OCI-LY1 (cell line): ENCODE results near the gene TNIP1.

Experiments used
- H2AFZ ChIP-seq: fragments of 200-600 bp; sonication (generic), shearing (Covaris generic); 2 replicates; pipeline ENCODE4 v1.6.0; 2014; ENCODE audit warnings: antibody characterized with exemption, mild to moderate bottlenecking, low read length
- H3F3A ChIP-seq: fragments of 200-600 bp; sonication (generic), shearing (Covaris generic); 2 replicates; pipeline ENCODE4 v1.6.0; 2014; ENCODE audit warnings: mild to moderate bottlenecking, antibody characterized with exemption, low read length, moderate library complexity; ENCODE audit not compliant: insufficient read depth
- H3K27ac ChIP-seq: fragments of 200-600 bp; sonication (generic); 2 replicates; pipeline ENCODE4 v1.5.1; 2014; ENCODE audit warnings: low read length, mixed run types, mild to moderate bottlenecking, low read depth; ENCODE audit not compliant: poor library complexity, severe bottlenecking
- H3K27me3 ChIP-seq: fragments of 200-600 bp; sonication (generic); 2 replicates; pipeline ENCODE4 v1.6.0; 2014; ENCODE audit warnings: antibody characterized with exemption, mild to moderate bottlenecking, low read length, moderate library complexity; ENCODE audit not compliant: insufficient read depth
- H3K36me3 ChIP-seq: fragments of 200-600 bp; sonication (generic); 2 replicates; pipeline ENCODE4 v1.6.1; 2014; ENCODE audit warnings: mild to moderate bottlenecking, antibody characterized with exemption, low read length, moderate library complexity, mixed read lengths; ENCODE audit not compliant: insufficient read depth
- H3K4me1 ChIP-seq: fragments of 200-600 bp; sonication (generic); 2 replicates; pipeline ENCODE4 v1.5.1; 2014; ENCODE audit warnings: mild to moderate bottlenecking, low read length, moderate library complexity; ENCODE audit not compliant: insufficient read depth, severe bottlenecking
- H3K4me2 ChIP-seq: fragments of 200-600 bp; sonication (generic), shearing (Covaris generic); 2 replicates; pipeline ENCODE4 v1.6.1; 2014; ENCODE audit warnings: low read length
- H3K4me3 ChIP-seq: fragments of 200-600 bp; sonication (generic); 2 replicates; pipeline ENCODE4 v1.5.1; 2014; ENCODE audit warnings: low read length, low read depth, mild to moderate bottlenecking, mixed read lengths; ENCODE audit not compliant: poor library complexity, severe bottlenecking
- H3K79me2 ChIP-seq: fragments of 200-600 bp; shearing (Covaris generic); 2 replicates; pipeline ENCODE4 v1.6.1; 2016; ENCODE audit warnings: mixed run types, low read length, mixed read lengths; ENCODE audit not compliant: insufficient read depth
- H3K9ac ChIP-seq: fragments of 200-600 bp; sonication (generic), shearing (Covaris generic); 2 replicates; pipeline ENCODE4 v1.6.1; 2014; ENCODE audit warnings: mild to moderate bottlenecking, low read length, mixed read lengths
- H3K9me2 ChIP-seq: fragments of 200-600 bp; sonication (generic), shearing (Covaris generic); 2 replicates; pipeline ENCODE4 v1.6.1; 2014; ENCODE audit warnings: low read depth, mild to moderate bottlenecking, low read length, mixed read lengths
- H3K9me3 ChIP-seq: fragments of 200-600 bp; shearing (Covaris generic); 2 replicates; pipeline ENCODE4 v1.6.1; 2014; ENCODE audit warnings: low read length, mixed read lengths
- H4K20me1 ChIP-seq: fragments of 200-600 bp; sonication (generic), shearing (Covaris generic); 2 replicates; pipeline ENCODE4 v1.6.0; 2016; ENCODE audit warnings: mild to moderate bottlenecking, low read length; ENCODE audit not compliant: insufficient read depth
- EZH2 ChIP-seq: fragments of 200-600 bp; sonication (generic), shearing (Covaris generic); IDR thresholded peaks from 2 replicates; pipeline ENCODE4 v1.8.0; 2017; ENCODE audit warnings: borderline replicate concordance, mixed run types, mild to moderate bottlenecking, antibody characterized with exemption, low read length, moderate library complexity, mixed read lengths
- TF ChIP-seq, protein P1 (sequence below): fragments of 200-600 bp; sonication (generic), shearing (Covaris generic); IDR thresholded peaks from 2 replicates; pipeline ENCODE4 v1.5.1; 2017; ENCODE audit warnings: mild to moderate bottlenecking, antibody characterized with exemption, low read length, moderate library complexity, mixed read lengths

Gene TNIP1

DNA sequence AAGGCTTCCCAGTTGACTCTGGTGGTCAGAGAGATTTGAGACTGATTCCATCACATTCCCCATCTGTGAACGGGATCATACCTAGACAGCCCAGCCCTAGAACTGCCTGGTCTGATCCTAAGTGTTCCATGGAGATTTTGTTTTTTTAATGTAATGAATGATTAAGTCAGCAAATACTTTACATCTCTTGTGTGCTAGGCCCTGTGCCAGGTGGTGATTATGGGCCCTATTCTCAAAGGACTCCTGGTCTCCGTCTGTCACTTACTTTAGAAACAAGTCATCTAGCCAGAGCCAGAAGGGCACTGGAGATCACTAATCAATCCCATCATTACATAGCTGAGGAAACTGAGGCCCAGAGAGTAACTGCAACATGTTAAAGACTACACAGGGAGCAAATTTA lies 61.5 kb downstream of the TNIP1 start:
- H4K20me1 ChIP-seq = no peaks in the 10 kb centered on the region
- no peaks in the 10 kb centered on the region for H3K36me3 ChIP-seq
- H3K4me1 ChIP-seq = peaks cover 10% of the 10 kb centered on the region
- H3K9me3 ChIP-seq = no peaks in the 10 kb centered on the region
- no peaks in the 10 kb centered on the region for H3K27me3 ChIP-seq
- no peak overlapping the region for H3K4me3 ChIP-seq
- no peaks in the 10 kb centered on the region for H3K9me2 ChIP-seq
- no peak overlapping the region for H3K27ac ChIP-seq
- no peak for TF ChIP-seq EZH2
- TF ChIP-seq, protein P1, sequence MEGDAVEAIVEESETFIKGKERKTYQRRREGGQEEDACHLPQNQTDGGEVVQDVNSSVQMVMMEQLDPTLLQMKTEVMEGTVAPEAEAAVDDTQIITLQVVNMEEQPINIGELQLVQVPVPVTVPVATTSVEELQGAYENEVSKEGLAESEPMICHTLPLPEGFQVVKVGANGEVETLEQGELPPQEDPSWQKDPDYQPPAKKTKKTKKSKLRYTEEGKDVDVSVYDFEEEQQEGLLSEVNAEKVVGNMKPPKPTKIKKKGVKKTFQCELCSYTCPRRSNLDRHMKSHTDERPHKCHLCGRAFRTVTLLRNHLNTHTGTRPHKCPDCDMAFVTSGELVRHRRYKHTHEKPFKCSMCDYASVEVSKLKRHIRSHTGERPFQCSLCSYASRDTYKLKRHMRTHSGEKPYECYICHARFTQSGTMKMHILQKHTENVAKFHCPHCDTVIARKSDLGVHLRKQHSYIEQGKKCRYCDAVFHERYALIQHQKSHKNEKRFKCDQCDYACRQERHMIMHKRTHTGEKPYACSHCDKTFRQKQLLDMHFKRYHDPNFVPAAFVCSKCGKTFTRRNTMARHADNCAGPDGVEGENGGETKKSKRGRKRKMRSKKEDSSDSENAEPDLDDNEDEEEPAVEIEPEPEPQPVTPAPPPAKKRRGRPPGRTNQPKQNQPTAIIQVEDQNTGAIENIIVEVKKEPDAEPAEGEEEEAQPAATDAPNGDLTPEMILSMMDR = no peak
- no peak overlapping the region for H3K4me2 ChIP-seq
- no peak overlapping the region for H3K9ac ChIP-seq
- H3K79me2 ChIP-seq = no peaks in the 10 kb centered on the region
- no peaks in the 10 kb centered on the region for H3F3A ChIP-seq
- no peak overlapping the region for H2AFZ ChIP-seq

DNA sequence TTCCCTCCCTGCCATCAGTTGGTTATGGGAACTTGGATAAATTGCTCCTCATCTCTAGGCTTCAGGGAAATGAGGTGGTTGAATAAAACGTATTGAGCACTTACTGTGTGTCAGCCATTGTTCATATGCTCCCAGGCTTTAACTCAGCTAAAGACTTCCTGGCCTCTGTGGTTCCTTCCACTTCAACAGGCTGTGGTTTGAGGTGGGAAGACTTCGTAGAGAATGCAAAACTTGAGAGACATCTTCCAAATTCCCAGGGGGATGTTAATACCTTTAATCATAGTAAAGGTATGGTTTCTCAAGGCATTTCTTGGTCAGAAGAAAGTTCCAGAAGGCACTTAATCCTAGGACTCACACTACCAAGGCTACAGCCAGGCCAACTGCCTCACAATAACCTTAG lies 62.0 kb downstream of the TNIP1 start:
- H3K9me3 ChIP-seq = no peaks in the 10 kb centered on the region
- no peaks in the 10 kb centered on the region for H3K36me3 ChIP-seq
- no peaks in the 10 kb centered on the region for H3K9me2 ChIP-seq
- no peak overlapping the region for H3K4me3 ChIP-seq
- no peak overlapping the region for H3K27ac ChIP-seq
- H3K4me1 ChIP-seq = peaks cover 10% of the 10 kb centered on the region
- H3K79me2 ChIP-seq = no peaks in the 10 kb centered on the region
- H3F3A ChIP-seq = no peaks in the 10 kb centered on the region
- H3K4me2 ChIP-seq = no peak overlapping the region
- TF ChIP-seq, protein P1 = no peak
- TF ChIP-seq EZH2 = no peak
- no peaks in the 10 kb centered on the region for H4K20me1 ChIP-seq
- H2AFZ ChIP-seq = no peak overlapping the region
- no peak overlapping the region for H3K9ac ChIP-seq
- no peaks in the 10 kb centered on the region for H3K27me3 ChIP-seq

DNA sequence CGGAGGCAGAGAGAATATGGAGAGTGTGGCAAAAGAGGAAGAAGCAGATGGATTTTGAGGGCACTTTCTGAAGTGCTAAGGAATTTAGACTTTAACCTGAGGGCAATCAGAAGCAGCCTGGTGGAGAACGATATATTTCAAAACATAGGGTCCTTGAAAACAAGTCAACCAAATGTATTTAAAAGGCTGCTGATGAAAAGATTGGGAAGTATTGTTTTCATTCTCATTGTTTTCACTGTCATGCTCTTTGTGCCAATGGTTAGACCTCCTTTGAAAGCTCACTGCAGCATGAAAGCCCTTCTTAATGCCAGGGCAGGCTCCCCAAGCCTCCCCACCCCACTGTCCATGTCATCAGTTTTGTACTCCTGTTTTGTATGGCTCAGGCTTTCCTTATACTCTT lies 62.9 kb downstream of the TNIP1 start:
- TF ChIP-seq, protein P1 = no peak
- no peak for TF ChIP-seq EZH2

More for the DNA sequence above, 62.9 kb downstream of the TNIP1 start:
- Histone ChIP-seq H2AFZ (no peak overlapping the region), H3K9me3 (no peaks in the 10 kb centered on the region), H3K9me2 (no peaks in the 10 kb centered on the region), H3K4me2 (no peak overlapping the region), H4K20me1 (no peaks in the 10 kb centered on the region), H3K4me1 (peaks cover 10% of the 10 kb centered on the region), H3K27ac (no peak overlapping the region), H3K79me2 (no peaks in the 10 kb centered on the region), H3K9ac (no peak overlapping the region), H3K36me3 (no peaks in the 10 kb centered on the region), H3F3A (no peaks in the 10 kb centered on the region), H3K4me3 (no peak overlapping the region), H3K27me3 (no peaks in the 10 kb centered on the region)
